ENCODE data around the gene ERFE. TPM values are rescaled to one million over a fixed set of nuclear protein-coding genes. Genes with fewer than 3 reads are reported as not detected.

The ERFE gene
- total and polyA plus RNA-seq, 2 donors (not counting 3 experiments of a cell fraction or from before 2014, with no cell fraction given), result 0.65 to 1.2 TPM

- no peaks in the 10 kb centered on the region for H3K9me1 ChIP-seq (replicated peaks; ENCODE audit: control insufficient read depth, extremely low read depth, insufficient read depth, low read length)
- H3K4me2 ChIP-seq (ENCODE audit: insufficient read depth, low read length), result no peak overlapping the region
- no peak overlapping the region for H3K9ac ChIP-seq (replicated peaks; ENCODE audit: extremely low read depth, insufficient read depth, low read length)
- FAIRE-seq (no peak), DNase-seq (ENCODE audit: low read depth, low spot score) (no peak)
- H3K36me3 ChIP-seq (ENCODE audit: control insufficient read depth in 2 of 2, extremely low read depth in 1 of 2, insufficient read depth in 2 of 2, low read length in 2 of 2), result no peaks in the 10 kb centered on the region
- H2AFZ ChIP-seq (ENCODE audit: low read depth, low read length), result no peak overlapping the region
- intact Hi-C loops (cut with micrococcal nuclease) (loop anchor here (2.0 kb wide), 1 partner anchor 45 kb away; the partner anchor contains the start of gene ILKAP), dilution Hi-C loops (cut with MboI; ENCODE audit: extremely low pct_ligation_motif_present, low sequenced_read_pairs) (no loop called here)
- TF ChIP-seq FOS (IDR thresholded peaks at IDR 0.05; ENCODE audit: borderline replicate concordance, insufficient read depth, low read length) (no peak), POLR2A (IDR thresholded peaks at IDR 0.05; ENCODE audit: low read depth, low read length) (no peak), GATA2 (IDR thresholded peaks at IDR 0.05; ENCODE audit: insufficient read depth, insufficient read length, low read depth, low read length) (no peak), JUN (IDR thresholded peaks at IDR 0.05; ENCODE audit: borderline replicate concordance, insufficient read depth, insufficient read length, low read depth) (no peak), MYC (IDR thresholded peaks at IDR 0.05; ENCODE audit: low read depth, low read length) (no peak), POLR2AphosphoS5 (IDR thresholded peaks at IDR 0.05; ENCODE audit: insufficient read depth, low read depth, low read length) (no peak), EZH2 (IDR thresholded peaks at IDR 0.05; ENCODE audit: borderline replicate concordance, low read depth, low read length, severe bottlenecking) (no peak)
- TF ChIP-seq, protein P1, sequence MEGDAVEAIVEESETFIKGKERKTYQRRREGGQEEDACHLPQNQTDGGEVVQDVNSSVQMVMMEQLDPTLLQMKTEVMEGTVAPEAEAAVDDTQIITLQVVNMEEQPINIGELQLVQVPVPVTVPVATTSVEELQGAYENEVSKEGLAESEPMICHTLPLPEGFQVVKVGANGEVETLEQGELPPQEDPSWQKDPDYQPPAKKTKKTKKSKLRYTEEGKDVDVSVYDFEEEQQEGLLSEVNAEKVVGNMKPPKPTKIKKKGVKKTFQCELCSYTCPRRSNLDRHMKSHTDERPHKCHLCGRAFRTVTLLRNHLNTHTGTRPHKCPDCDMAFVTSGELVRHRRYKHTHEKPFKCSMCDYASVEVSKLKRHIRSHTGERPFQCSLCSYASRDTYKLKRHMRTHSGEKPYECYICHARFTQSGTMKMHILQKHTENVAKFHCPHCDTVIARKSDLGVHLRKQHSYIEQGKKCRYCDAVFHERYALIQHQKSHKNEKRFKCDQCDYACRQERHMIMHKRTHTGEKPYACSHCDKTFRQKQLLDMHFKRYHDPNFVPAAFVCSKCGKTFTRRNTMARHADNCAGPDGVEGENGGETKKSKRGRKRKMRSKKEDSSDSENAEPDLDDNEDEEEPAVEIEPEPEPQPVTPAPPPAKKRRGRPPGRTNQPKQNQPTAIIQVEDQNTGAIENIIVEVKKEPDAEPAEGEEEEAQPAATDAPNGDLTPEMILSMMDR (IDR thresholded peaks at IDR 0.05; ENCODE audit: extremely low read depth in 1 of 2, insufficient read depth in 1 of 2, low read depth in 1 of 2, low read length in 2 of 2), result no peak
- TF ChIP-seq, protein P2, sequence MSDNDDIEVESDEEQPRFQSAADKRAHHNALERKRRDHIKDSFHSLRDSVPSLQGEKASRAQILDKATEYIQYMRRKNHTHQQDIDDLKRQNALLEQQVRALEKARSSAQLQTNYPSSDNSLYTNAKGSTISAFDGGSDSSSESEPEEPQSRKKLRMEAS (IDR thresholded peaks at IDR 0.05; ENCODE audit: insufficient read depth, insufficient read length), result no peak
- no peak overlapping the region for H3K4me3 ChIP-seq (replicated peaks in 1 of 3; ENCODE audit: insufficient read depth in 1 of 3, low read depth in 1 of 3, low read length in 3 of 3)
- peaks cover 2 to 3% of the 10 kb centered on the region in 2 experiments for H3K27me3 ChIP-seq (ENCODE audit: control insufficient read depth in 2 of 2, insufficient read depth in 2 of 2, low read length in 2 of 2)
- no TSS peak for BruUV-seq (replicated peaks)
- no peak overlapping the region for H3K27ac ChIP-seq (ENCODE audit: insufficient read depth, low read depth, low read length)
- H4K20me1 ChIP-seq (replicated peaks; ENCODE audit: control insufficient read depth, extremely low read depth, insufficient read depth, low read length), result no peaks in the 10 kb centered on the region
- ChIA-PET CTCF (interaction anchor here (3.2 kb wide), 1 partner anchor 105 kb away, joined by 35 read pairs; no protein-coding TSS in a partner anchor), POLR2A (no interaction called here)
- H3K79me2 ChIP-seq (ENCODE audit: control insufficient read depth, insufficient read depth, low read length), result no peaks in the 10 kb centered on the region
- H3K9me3 ChIP-seq (replicated peaks; ENCODE audit: control insufficient read depth, insufficient read depth, low read length), result no peaks in the 10 kb centered on the region
- no peaks in the 10 kb centered on the region for H3K4me1 ChIP-seq (ENCODE audit: control insufficient read depth, extremely low read depth, insufficient read depth, low read length)
These were observed 707 bp upstream of the ERFE start for GRCh38 chr2:238158018-238158508.

Measured in endothelial cell of umbilical vein (primary cell).